Measurements from ENCODE around the gene DIPK2B.

DIPK2B gene, protein sequence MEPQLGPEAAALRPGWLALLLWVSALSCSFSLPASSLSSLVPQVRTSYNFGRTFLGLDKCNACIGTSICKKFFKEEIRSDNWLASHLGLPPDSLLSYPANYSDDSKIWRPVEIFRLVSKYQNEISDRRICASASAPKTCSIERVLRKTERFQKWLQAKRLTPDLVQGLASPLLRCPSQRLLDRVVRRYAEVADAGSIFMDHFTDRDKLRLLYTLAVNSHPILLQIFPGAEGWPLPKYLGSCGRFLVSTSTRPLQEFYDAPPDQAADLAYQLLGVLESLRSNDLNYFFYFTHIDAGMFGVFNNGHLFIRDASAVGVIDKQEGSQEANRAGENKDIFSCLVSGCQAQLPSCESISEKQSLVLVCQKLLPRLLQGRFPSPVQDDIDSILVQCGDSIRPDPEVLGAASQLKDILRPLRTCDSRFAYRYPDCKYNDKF

DNA sequence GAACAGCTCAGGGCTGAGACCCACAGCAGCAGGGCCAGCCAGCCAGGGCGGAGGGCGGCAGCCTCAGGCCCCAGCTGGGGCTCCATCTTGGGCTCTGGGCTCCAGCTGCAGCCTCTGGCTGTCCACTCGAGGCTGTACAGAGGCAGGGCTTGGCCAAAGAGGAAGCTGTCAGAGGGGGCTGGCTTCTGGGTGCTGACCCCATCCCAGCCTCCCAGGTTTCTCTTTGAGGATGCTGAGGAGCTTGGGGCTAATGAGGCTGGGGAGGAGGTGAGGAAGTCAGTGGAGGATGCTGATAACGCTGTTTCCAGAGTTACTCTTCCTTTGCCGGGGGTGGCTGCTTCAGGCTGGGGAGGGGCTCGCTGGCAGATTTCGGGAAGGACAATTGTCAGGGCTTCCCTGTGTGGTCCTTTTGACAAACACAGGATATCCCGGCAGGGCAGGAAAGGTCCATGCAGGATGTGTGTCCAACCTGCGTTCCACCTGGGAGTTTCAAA lies at the start of gene DIPK2B:
Gene DIPK2B (minus strand): TSS at position 136 of the 494 bp plus-strand sequence. CDS start 50 bp downstream, at position 86.
- no peak for DNase-seq (ENCODE audit: low read depth in 1 of 2, low spot score in 1 of 2)

DNA sequence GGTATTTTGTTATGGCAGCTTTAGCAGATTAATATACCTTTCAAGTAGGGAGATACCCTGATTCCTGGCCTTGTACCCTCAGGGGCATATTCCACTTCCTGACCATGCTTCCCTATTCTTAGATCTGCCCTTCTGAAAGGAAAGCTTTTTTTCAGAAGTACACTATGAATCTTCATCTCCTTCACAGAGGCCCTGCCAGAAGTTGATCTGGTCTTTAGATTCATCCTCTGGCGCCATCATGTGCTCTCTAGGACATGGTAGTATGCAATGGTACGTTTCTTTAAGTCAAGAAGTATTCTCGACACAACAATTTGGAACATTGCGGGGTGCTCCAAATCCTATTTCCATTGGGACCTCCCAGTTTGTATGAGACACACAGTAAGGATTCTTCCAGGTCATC lies 39.6 kb upstream of the DIPK2B start:
- no peak for DNase-seq (ENCODE audit: low read depth in 1 of 2, low spot score in 1 of 2)

DNA sequence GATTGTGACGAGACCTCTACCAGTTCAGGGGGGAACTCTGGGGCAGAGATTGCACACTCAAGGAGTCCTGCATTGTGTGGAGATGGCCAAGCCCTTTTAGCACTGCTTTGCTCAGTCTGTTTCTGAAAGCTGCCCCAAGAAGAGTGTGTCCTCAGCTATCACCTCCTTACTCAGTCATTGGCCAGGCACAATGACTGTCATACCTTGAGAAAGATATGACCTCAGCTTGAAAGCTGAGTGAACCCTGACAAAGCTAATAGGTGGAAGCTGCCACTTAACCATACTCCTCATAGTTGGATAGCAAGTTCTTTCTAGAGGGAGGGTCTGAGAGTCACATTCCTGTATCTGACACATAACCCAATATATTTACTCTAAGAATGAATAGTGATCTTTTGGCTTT lies 37.8 kb upstream of the DIPK2B start:
- no peak for DNase-seq (ENCODE audit: low read depth in 1 of 2, low spot score in 1 of 2)

GRCh38 chrX:45233531-45233930 lies 32.9 kb upstream of the DIPK2B start:
- DNase-seq (ENCODE audit: low read depth in 1 of 2, low spot score in 1 of 2) = no peak

GRCh38 chrX:45232139-45232538 lies 31.5 kb upstream of the DIPK2B start:
- no peak for DNase-seq (ENCODE audit: low read depth in 1 of 2, low spot score in 1 of 2)

DNA sequence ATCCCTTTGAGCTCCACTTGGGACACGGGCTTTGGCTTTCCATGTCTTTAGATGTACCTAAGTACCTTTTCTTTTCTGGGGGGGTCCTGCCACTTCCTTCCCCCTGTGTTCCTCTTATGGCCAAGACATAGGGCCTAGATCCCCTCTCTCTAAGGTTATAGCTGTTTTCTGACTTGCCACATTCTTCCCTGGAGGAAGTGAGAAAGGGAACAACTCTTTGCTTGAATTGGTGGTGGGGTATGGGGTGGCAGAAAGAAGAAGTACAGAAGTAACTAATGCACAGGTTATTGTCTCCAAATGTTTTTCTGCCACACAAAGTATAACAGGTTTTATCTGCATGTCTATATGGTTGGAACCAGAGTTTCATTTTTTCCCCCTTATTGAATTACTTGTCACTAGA lies 29.7 kb upstream of the DIPK2B start:
- no peak for DNase-seq (ENCODE audit: low read depth in 1 of 2, low spot score in 1 of 2)

GRCh38 chrX:45229348-45229747 lies 28.7 kb upstream of the DIPK2B start:
- DNase-seq (ENCODE audit: low read depth in 1 of 2, low spot score in 1 of 2) = no peak

DNA sequence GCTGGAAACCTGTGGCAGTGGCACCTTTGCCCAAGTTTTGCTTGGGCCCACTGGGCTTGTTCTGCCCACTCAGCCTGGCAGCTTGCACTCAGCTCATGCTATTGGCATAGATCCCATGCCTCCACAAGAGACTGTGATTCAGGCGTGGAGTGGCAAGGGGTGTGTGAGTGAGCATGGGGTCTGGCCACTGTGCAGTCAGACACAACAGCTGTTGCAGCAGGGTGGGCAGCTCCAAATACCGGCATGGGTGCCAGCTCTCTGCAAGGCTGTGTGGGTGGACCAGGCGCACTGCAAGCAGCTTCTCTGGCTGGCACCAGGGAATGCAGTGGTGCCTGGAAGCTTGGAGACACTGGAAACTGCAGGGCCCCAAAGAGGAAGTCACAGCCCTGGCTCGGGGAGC lies 27.4 kb upstream of the DIPK2B start:
- DNase-seq (ENCODE audit: low read depth in 1 of 2, low spot score in 1 of 2) = no peak

DNA sequence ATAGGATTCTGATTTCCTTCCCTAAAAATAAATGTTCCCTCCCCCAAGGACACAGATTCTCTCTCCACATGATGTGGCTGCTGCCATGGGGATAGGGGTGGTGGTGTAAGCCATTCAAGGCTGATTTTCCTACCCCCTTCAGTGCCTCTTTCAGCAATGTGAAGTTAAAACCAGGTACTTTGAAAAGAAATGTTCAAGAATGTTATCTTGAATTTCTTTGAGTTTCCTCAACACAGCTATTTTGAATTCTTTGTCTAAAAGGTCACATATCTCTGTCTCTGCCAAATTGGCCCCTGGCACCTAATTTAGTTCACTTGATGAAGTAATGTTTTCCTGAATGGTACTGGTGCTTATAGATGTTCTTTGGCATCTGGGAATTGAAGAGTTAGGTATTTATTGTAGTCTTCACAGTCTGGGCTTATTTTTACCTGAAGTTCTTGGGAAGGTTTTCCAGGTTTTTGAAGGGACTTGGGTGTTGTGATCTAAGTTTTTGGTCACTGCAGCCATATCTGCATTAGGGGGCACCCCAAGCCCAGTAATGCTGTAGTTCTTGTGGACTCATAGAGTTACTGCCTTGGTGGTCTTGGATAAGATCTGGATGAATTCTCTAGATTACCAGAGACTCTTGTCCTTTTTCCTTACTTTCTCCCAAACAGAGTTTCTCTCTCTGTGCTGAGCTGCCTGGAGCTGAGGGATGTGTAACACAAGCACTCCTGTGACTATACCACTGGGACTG lies 7.6 kb upstream of the DIPK2B start:
- no peak for DNase-seq (ENCODE audit: low read depth in 1 of 2, low spot score in 1 of 2)

DNA sequence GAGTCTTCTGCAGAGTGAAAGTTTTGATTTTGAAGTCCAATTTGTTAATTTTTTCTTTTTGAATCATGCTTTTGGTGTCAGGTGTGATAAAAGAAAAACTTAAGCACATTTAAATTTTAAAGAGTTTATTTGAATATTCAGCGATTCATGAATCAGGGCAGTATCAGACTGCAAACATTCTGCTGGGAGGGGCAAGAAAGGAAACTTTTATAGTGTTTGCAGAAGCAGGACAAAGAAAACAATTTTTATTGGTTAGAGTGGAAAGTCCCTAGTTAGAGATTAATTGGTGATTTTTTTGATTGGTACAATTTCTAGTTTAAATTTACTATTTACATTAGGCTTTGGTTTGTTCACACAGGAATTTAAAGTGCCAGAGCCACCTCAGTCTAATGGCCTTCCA lies 1.5 kb upstream of the DIPK2B start:
- DNase-seq (ENCODE audit: low read depth in 1 of 2, low spot score in 1 of 2) = no peak

DNA sequence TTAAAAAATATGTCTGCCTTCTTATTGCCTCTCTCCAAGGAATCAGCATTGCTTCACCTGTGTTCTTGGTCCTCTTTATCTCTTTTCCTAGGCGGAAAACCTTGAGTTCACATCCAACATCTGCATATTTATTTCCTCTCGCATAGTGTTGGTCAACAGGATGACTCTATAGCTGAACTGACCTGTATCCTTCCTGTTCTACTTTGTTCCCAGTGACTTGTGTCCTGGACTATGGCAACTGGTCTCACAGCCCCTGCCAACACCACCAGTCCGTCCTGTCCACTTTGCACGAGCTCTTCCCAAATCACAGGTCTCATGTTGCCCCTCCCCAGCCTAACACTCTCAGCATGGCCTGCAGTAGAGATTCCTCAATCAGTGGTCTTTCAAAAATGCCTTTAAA lies 2.0 kb downstream of the DIPK2B start:
- no peak for DNase-seq (ENCODE audit: low read depth in 1 of 2, low spot score in 1 of 2)

GRCh38 chrX:45198301-45198700 lies 2.4 kb downstream of the DIPK2B start:
- DNase-seq (ENCODE audit: low read depth in 1 of 2, low spot score in 1 of 2) = no peak

GRCh38 chrX:45196701-45197100 lies 4.0 kb downstream of the DIPK2B start:
- no peak for DNase-seq (ENCODE audit: low read depth in 1 of 2, low spot score in 1 of 2)

DNA sequence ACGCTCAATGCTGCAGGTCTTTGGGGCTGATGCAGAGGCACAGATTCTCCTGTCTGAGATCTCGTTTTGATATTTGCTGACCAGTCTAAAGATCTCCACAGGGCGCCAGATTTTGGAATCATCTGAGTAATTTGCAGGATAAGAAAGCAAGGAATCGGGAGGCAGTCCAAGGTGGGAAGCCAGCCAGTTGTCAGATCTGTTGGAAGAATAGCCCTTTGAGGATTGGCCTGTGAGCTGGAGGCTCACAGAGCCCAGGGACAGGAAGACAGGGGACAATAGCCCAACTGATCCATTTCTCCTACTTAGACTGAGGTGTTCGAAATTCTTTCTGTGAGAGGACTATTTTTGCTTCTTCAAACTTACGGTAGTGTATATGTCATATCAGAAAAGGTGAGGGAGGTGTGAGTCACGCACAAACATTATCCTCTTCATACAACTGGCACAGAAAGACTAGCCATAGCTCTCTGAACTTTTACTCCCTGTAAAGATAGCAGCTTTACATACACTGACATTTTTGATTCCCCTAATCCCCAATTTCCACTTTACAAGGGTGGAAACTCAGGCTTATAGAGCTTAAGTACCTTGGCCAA lies 8.8 kb downstream of the DIPK2B start:
- DNase-seq (ENCODE audit: low read depth in 1 of 2, low spot score in 1 of 2) = no peak

- DNase-seq (ENCODE audit: low read depth in 1 of 2, low spot score in 1 of 2) = no peak
Measured at GRCh38 chrX:45191383-45191782, 9.3 kb downstream of the DIPK2B start.

DNA sequence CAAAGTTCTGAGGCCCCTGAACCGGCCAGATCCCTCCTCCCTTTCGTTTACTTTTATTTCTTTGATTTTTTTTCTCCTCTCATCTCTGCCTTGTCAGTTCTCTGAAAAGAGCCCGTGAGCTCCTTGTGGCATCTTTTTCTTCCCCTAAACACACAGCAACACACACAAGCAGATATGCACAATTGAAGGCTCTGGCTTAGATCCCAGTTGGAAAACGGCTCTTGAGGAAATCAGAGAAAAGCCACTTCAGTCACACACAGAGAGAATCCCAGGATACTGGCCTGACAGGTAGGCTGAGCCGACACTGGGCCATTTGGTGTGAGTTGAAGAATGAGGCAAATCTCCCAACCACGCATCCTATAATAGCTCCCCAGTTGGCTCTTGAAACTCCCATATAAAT lies 12.9 kb downstream of the DIPK2B start:
- DNase-seq (ENCODE audit: low read depth in 1 of 2, low spot score in 1 of 2) = no peak

- DNase-seq (ENCODE audit: low read depth in 1 of 2, low spot score in 1 of 2) = no peak
Measured at GRCh38 chrX:45186643-45187026, 14.0 kb downstream of the DIPK2B start.

GRCh38 chrX:45184211-45184610 lies 16.5 kb downstream of the DIPK2B start:
- DNase-seq (ENCODE audit: low read depth in 1 of 2, low spot score in 1 of 2) = no peak

- no peak for DNase-seq (ENCODE audit: low read depth in 1 of 2, low spot score in 1 of 2)
Measured at GRCh38 chrX:45172890-45173289, 27.8 kb downstream of the DIPK2B start.

GRCh38 chrX:45166781-45167180 lies 33.9 kb downstream of the DIPK2B start:
- DNase-seq (ENCODE audit: low read depth in 1 of 2, low spot score in 1 of 2) = no peak

- no peak for DNase-seq (ENCODE audit: low read depth in 1 of 2, low spot score in 1 of 2)
Measured at GRCh38 chrX:45165726-45166125, 35.0 kb downstream of the DIPK2B start.

DNA sequence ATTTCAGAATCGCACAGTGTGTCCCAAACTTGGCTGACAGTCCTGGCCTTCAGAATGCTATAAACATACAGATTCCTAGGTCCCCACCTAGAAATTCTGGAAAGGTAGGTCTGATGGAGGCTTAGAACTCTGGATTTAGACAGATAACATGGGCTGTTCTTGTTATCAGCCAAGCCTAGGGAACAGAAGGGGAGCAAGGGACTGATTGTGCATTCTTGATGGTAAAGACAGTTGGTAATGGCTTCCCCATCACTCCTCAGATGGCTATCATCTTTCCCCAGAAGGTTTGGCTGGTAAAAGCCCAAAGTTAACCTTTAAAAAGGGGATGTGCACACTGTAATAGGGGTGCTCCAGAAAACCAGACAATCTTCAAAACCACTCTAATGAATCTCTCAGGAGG lies 35.7 kb downstream of the DIPK2B start:
- no peak for DNase-seq (ENCODE audit: low read depth in 1 of 2, low spot score in 1 of 2)

Measured in activated CD4-positive, alpha-beta T cell treated with anti-CD3 and anti-CD28 coated beads, Interleukin-2, amount 50 U/mL, for 24 hours (primary cell).